HUDEP-2 (cell line): Measurements from ENCODE around the gene CRYBG2.

Experiments
- DNase-seq, 76 experiments: peaks; one replicate each; lab custom pipeline; 2025; ENCODE audit not compliant: unreplicated experiment in 76 of 76; lab: John Stamatoyannopoulos, UW

Gene CRYBG2

GRCh38 chr1:26283871-26284596 lies 69.9 kb downstream of the CRYBG2 start:
- DNase-seq = peak in 1 of 76 experiments; percentile 30

GRCh38 chr1:26283279-26283853 lies 70.6 kb downstream of the CRYBG2 start:
- peak in 1 of 76 experiments; percentile 11 for DNase-seq

- no peak for DNase-seq
These were observed 71.5 kb downstream of the CRYBG2 start for GRCh38 chr1:26282401-26282918.

DNA sequence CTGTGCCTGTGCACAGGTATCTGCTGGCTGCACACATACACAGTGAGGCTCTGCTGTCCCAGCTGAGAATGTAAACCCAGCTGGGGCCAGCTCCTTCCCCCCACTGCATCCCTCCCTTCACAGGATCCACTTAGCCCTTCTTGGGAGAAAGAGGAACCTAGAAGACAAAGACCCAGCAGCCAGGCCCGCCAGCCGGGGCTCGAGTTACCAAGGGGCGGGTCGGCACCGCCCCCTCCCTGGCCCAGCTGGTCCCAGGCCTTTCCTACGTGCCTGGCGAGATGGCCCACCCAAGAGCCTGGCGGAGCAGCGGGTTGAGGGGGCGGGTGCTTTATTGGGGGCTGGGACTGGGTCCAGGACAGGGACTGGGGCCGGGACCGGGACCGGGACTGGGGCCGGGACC lies 72.0 kb downstream of the CRYBG2 start:
- peak in 2 of 76 experiments; percentile 8 to 34 for DNase-seq

DNA sequence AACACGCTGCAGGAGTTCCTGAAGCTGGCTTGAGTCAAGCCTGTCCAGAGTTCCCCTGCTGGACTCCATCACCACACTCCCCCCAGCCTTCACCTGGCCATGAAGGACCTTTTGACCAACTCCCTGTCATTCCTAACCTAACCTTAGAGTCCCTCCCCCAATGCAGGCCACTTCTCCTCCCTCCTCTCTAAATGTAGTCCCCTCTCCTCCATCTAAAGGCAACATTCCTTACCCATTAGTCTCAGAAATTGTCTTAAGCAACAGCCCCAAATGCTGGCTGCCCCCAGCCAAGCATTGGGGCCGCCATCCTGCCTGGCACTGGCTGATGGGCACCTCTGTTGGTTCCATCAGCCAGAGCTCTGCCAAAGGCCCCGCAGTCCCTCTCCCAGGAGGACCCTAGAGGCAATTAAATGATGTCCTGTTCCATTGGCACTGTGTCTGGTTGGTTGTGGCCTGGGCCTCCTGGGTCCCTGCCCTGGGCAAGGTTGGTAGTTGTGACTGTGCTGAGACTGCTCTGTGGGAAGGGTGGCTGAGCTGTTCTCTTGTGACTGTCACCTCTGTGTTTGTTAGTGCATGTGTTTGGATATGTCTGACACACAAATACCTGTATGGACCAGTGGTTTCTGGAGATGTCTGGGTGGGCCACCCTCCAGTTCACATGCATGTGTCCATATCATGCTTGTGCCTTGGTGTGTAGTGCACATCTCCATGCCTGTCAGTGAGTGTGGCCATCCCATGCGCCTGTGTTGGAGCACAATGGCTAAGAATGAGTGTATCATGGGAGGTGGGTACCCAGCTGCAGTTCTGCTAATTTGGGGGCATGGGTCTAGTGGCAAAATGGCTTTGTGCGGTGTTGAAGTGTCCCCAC lies 72.6 kb downstream of the CRYBG2 start:
- no peak for DNase-seq

DNA sequence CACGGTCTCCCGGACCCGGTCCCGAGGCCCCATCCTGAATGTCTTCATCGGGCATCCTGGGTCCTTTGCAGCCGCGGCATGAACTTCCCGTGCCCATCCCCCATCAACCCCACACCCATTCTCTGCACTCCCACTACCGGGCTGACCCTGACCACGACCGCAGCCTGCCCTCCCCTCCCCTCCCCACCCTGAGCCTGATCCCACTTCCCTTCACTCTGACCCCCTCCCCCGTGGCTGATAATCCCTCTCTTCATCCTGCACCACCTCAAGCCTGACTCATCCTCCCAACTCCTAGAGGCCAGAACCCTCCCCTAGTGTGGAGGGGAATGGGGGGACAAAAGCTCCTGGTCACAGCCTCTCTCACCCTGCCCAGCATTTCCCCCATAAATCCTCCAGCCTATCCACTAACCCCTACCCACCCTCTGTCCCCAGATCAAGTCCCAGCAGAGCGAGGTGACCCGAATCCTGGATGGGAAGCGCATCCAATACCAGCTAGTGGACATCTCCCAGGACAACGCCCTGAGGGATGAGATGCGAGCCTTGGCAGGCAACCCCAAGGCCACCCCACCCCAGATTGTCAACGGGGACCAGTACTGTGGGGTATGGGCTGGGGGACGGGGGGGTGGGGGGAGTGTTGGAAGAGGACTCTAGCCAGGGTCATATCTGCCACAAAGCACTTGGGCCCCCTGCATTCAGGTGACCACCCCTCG lies 73.4 kb downstream of the CRYBG2 start:
- peak in 3 of 76 experiments; percentile 17 to 28 (median 19) for DNase-seq

GRCh38 chr1:26279456-26280332 lies 74.2 kb downstream of the CRYBG2 start, which contains the start of gene SH3BGRL3:
SH3BGRL3 (plus strand) TSS chr1:26280086; CDS start chr1:26280156, 70 bp downstream.
- DNase-seq = peak in 72 of 76 experiments; percentile 14 to 87 (median 70)

GRCh38 chr1:26278724-26279455 lies 75.0 kb downstream of the CRYBG2 start:
- DNase-seq = peak in 14 of 76 experiments; percentile 14 to 51 (median 22)

- DNase-seq = peak in 72 of 76 experiments; percentile 27 to 85 (median 64)
These were observed 75.6 kb downstream of the CRYBG2 start for GRCh38 chr1:26278303-26278702.

DNA sequence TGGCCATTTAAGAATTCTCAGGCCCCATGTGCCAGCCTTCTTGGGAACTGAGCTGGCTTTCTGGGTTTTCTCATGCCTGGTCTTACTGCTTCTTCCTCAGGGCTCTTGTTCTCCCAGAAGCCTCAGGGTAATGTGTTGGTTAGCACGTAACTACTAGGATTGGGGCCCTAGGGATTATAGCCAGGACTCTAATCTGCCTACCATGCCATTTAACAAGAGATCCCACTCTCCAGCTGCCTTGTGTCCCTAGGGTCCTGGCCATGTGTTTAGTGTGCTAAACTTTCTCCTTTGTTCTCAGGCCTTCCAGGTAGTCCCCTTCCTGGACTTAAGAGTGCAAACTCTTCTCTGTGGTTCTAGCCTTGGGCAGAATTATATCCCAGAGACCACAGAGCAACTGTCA lies 76.2 kb downstream of the CRYBG2 start:
- DNase-seq = no peak

GRCh38 chr1:26277261-26277661 lies 76.7 kb downstream of the CRYBG2 start:
- DNase-seq = no peak

DNA sequence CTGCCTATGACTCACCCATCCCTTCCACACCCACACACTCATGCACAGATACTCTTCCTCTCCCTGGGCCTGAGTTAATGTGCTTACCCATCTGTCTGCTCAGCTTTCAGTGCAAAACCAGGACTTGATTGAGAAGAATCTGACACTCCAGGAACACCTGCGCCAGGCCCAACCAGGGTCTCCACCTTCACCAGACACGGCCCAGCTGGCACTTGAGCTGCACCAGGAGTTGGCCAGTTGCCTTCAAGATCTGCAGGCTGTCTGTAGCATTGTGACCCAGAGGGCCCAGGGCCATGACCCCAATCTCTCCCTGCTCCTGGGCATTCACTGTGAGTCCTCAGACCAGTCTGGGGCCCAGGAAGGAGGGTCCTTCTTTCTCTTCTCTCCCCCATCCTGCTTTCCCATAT lies 77.5 kb downstream of the CRYBG2 start:
- peak in 1 of 76 experiments; percentile 45 for DNase-seq

DNA sequence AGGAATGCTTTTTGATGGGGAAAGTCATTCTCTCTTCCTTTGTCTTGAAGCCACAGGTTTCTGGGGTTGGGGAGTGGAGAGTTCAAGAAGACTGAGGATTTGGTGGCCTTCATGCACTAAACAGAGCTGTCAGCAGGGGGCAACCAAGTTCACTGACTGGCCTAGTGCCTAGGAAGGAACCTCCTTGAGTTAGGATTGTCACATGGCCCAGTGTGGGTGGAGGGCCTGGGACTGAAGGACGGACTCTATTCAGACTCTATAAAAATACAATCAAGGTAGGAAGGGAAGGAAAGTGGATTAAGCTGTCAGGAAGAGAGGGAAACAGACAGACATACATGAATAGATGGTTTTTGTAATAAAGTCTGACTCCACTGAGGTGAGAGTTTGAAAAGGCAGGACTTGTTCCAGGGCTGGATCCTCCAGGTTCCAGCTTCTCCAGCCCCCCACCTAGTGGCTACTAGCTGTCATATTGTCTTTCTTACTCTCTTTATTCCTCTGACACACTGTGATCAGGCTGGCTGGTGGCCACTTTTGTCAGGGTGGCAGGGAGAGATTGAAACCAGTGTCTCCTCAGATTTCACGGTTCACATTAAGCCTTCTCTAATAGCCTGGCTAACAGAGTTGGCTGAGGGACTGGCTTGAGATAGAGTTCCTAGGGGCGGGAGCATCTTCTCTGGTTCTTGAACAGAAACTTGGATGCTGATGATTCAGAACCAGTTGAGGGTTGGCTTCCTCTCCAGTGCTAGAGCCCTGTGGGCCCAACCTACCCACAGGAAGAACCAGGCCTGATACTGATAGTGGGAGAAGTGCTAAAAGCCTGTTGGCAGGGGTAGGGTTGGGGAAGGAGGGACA lies 78.1 kb downstream of the CRYBG2 start:
- DNase-seq = peak in 74 of 76 experiments; percentile 23 to 95 (median 82)

GRCh38 chr1:26274801-26275425 lies 79.0 kb downstream of the CRYBG2 start:
- DNase-seq = no peak
